Prostate gland (tissue), 2 donors: ENCODE data around the gene RBBP8NL. TPM values are rescaled to one million over a fixed set of nuclear protein-coding genes. Genes with fewer than 3 reads are reported as not detected.

ENCODE experiments used
- DNase-seq: peaks from one replicate; pipeline ENCODE4 v3.0.0-alpha.2; 2019; ENCODE audit warnings: low spot score
- H3K27ac ChIP-seq, 2 donors: fragments of 200-600 bp; sonication (generic); 2 replicates each; pipeline ENCODE4 v1.5.1; 2017 to 2019
- H3K27me3 ChIP-seq: fragments of 200-600 bp; sonication (generic); replicated peaks from 2 replicates; pipeline ENCODE4 v1.5.1; 2019; ENCODE audit not compliant: insufficient read depth
- H3K36me3 ChIP-seq, 2 donors: fragments of 200-600 bp; sonication (generic); 1 replicate in 1 of 2; 2 replicates in 1 of 2; pipeline versions ENCODE4 v1.5.1 to v1.8.1; 2017 to 2019
- H3K4me1 ChIP-seq: fragments of 200-600 bp; sonication (generic); replicated peaks from 2 replicates; pipeline ENCODE4 v1.5.1; 2019
- H3K4me3 ChIP-seq, 2 donors: fragments of 200-600 bp; sonication (generic); 2 replicates each; pipeline ENCODE4 v1.5.1; 2017 to 2019
- H3K9me3 ChIP-seq: fragments of 200-600 bp; sonication (generic); 2 replicates; pipeline ENCODE4 v1.5.1; 2017
- CTCF ChIP-seq, 4 experiments: fragments of 200-600 bp in 2 of 4; fragments of 450-650 bp in 2 of 4; sonication (generic) in 2 of 4; IDR thresholded peaks; 1 replicate in 3 of 4; 2 replicates in 1 of 4; pipeline ENCODE4 v1.5.1; 2016 to 2019; ENCODE audit warnings: antibody characterized with exemption in 4 of 4, mild to moderate bottlenecking in 2 of 4, moderate library complexity in 2 of 4
- POLR2A ChIP-seq: fragments of 450-650 bp; IDR thresholded peaks from one replicate; pipeline ENCODE4 v1.6.1; 2016; ENCODE audit warnings: antibody characterized with exemption, mild to moderate bottlenecking
- POLR2AphosphoS5 ChIP-seq: sonication (generic); formaldehyde crosslinking; IDR thresholded peaks from one replicate; pipeline ENCODE4 v1.6.1; 2017; ENCODE audit warnings: antibody characterized with exemption
- WGBS: methylation state at CpG from one replicate; pipeline ENCODE4 v1.1.5; 2018; 5-methylcytosine and 5-hydroxymethylcytosine counted together
- intact Hi-C: fragments of 100-400 bp; cut with DNase I; formaldehyde crosslinking; loops from one replicate; pipeline ENCODE4 v1.14.2; 2022
- total RNA-seq, 2 donors: library from RNA; depleted of rRNA; stranded (reverse); fragments of >200 nt; gene quantifications; one replicate each; pipeline ENCODE4 v1.1.0, GENCODE V29; 2016

RBBP8NL gene
- total RNA-seq, 2 donors from 2014 or later, result 4.9 to 10.9 TPM

GRCh38 chr20:62403331-62403730 lies 24.0 kb downstream of the RBBP8NL start:
- intact Hi-C loops, result no loop called here
- H3K4me1 ChIP-seq, result peaks cover 16% of the 10 kb centered on the region
- H3K36me3 ChIP-seq, result no peaks in the 10 kb centered on the region
- H3K27ac ChIP-seq, result no peak overlapping the region
- 79% methylated on average over 13 of the region's 13 CpGs for WGBS
- no peaks in the 10 kb centered on the region for H3K27me3 ChIP-seq
- TF ChIP-seq POLR2A (no peak), CTCF (IDR thresholded peaks at IDR 0.05) (no peak), POLR2AphosphoS5 (no peak)
- no peak for DNase-seq
- H3K4me3 ChIP-seq, result no peak overlapping the region
- no peaks in the 10 kb centered on the region for H3K9me3 ChIP-seq

- no peak for DNase-seq
- H3K9me3 ChIP-seq, result no peaks in the 10 kb centered on the region
- 90% methylated on average over 23 of the region's 23 CpGs for WGBS
- H3K4me1 ChIP-seq, result peaks cover 14% of the 10 kb centered on the region
- H3K27me3 ChIP-seq, result no peaks in the 10 kb centered on the region
- intact Hi-C loops, result no loop called here
- H3K27ac ChIP-seq, result no peak overlapping the region
- TF ChIP-seq CTCF (IDR thresholded peaks at IDR 0.05) (no peak), POLR2A (no peak), POLR2AphosphoS5 (no peak)
- no peak overlapping the region for H3K4me3 ChIP-seq
- H3K36me3 ChIP-seq, result no peaks in the 10 kb centered on the region
Measured at GRCh38 chr20:62402456-62403150, 24.7 kb downstream of the RBBP8NL start.

- TF ChIP-seq POLR2A (no peak), POLR2AphosphoS5 (no peak), CTCF (IDR thresholded peaks at IDR 0.05) (no peak)
- Histone ChIP-seq H3K4me3 (no peak overlapping the region), H3K27ac (no peak overlapping the region), H3K27me3 (no peaks in the 10 kb centered on the region), H3K36me3 (no peaks in the 10 kb centered on the region), H3K4me1 (peaks cover 7% of the 10 kb centered on the region), H3K9me3 (no peaks in the 10 kb centered on the region)
- 85% methylated on average over 21 of the region's 21 CpGs for WGBS
- intact Hi-C loops, result no loop called here
- no peak for DNase-seq
Measured at GRCh38 chr20:62401331-62401779, 26.0 kb downstream of the RBBP8NL start.

- intact Hi-C loops, result no loop called here
- WGBS, result 83% methylated on average over 10 of the region's 10 CpGs
- DNase-seq, result no peak
- Histone ChIP-seq H3K27ac (no peak overlapping the region), H3K4me1 (no peaks in the 10 kb centered on the region), H3K36me3 (no peaks in the 10 kb centered on the region), H3K27me3 (no peaks in the 10 kb centered on the region), H3K9me3 (no peaks in the 10 kb centered on the region), H3K4me3 (no peak overlapping the region)
- TF ChIP-seq POLR2AphosphoS5, result no peak
- no peak for TF ChIP-seq POLR2A
- no peak for TF ChIP-seq CTCF (IDR thresholded peaks at IDR 0.05)
Measured at GRCh38 chr20:62400541-62400940, 26.8 kb downstream of the RBBP8NL start.

GRCh38 chr20:62400021-62400420 lies 27.3 kb downstream of the RBBP8NL start:
- no peak overlapping the region for H3K27ac ChIP-seq
- WGBS, result 60% methylated on average over 7 of the region's 7 CpGs
- H3K36me3 ChIP-seq, result no peaks in the 10 kb centered on the region
- H3K9me3 ChIP-seq, result no peaks in the 10 kb centered on the region
- TF ChIP-seq CTCF (IDR thresholded peaks at IDR 0.05), result no peak
- TF ChIP-seq POLR2AphosphoS5, result no peak
- no peak for TF ChIP-seq POLR2A
- DNase-seq, result no peak
- H3K27me3 ChIP-seq, result no peaks in the 10 kb centered on the region
- H3K4me3 ChIP-seq, result no peak overlapping the region
- no peaks in the 10 kb centered on the region for H3K4me1 ChIP-seq
- intact Hi-C loops, result no loop called here
